ENCODE results near the gene SALL3.
"Not testable (repeated sequence)": the region's sequence is repeated elsewhere in the genome, so short reads cannot be mapped to it uniquely, and the experiment has no call there.

Gene SALL3

DNA sequence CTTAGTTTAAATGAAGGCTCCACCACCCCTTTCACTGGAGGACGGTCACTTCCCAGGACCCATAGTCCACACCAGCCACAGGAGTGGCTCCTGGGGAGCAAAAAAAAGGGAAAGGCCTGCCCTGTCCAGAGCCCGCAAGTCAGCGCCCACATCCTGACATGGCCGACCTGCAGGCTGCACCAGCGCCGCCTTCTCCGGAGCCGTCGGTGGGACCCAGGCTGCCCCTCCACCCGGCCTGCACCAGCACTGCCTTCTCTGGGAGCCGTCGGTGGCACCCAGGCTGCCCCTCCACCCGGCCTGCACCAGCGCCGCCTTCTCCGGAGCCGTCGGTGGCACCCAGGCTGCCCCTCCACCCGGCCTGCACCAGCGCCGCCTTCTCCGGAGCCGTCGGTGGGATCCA, 14.9 kb upstream of the SALL3 start:
- H3K4me3 ChIP-seq (ENCODE audit: low read depth, low read length); H3K9ac ChIP-seq (ENCODE audit: low read depth, low read length); H3K4me1 ChIP-seq (ENCODE audit: control insufficient read depth, insufficient read depth, low read length); H3K27ac ChIP-seq (ENCODE audit: low read depth, low read length); H3K36me3 ChIP-seq (ENCODE audit: control insufficient read depth, insufficient read depth, low read length): not testable (repeated sequence)
- Histone ChIP-seq H3K9me3 (ENCODE audit: control insufficient read depth, insufficient read depth, low read length) (peaks cover 14% of the 10 kb centered on the region), H3K27me3 (ENCODE audit: control insufficient read depth, insufficient read depth, low read length) (peaks cover 12% of the 10 kb centered on the region; the same call in 1 of the 2 replicates)

DNA sequence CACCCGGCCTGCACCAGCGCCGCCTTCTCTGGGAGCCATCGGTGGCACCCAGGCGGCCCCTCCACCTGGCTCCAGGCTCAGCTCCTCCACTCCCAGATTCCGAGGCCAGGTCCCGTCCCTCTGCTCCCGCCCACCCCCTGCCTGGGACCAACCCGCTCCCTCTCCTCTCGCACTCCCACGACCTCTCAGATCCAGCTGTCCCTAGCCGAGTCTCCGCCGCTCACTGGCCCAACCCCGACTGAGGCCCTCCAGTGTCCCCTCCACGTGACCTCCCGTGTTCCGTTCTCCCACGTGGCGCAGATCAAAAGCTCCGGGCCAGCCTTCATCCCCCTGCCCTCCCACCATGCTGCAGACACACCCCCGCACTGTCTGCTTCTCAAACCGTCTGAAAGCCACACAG, 14.4 kb upstream of the SALL3 start:
- Histone ChIP-seq H3K36me3 (ENCODE audit: control insufficient read depth, insufficient read depth, low read length) (no peaks in the 10 kb centered on the region), H3K4me1 (ENCODE audit: control insufficient read depth, insufficient read depth, low read length) (no peaks in the 10 kb centered on the region), H3K27ac (ENCODE audit: low read depth, low read length) (no peak overlapping the region), H3K9me3 (ENCODE audit: control insufficient read depth, insufficient read depth, low read length) (peaks cover 14% of the 10 kb centered on the region), H3K4me3 (ENCODE audit: low read depth, low read length) (no peak overlapping the region), H3K9ac (ENCODE audit: low read depth, low read length) (no peak overlapping the region), H3K27me3 (ENCODE audit: control insufficient read depth, insufficient read depth, low read length) (peaks cover 17% of the 10 kb centered on the region)

GRCh38 chr18:78965917-78966792, 13.5 kb upstream of the SALL3 start:
- Histone ChIP-seq H3K9ac (ENCODE audit: low read depth, low read length) (no peak overlapping the region), H3K36me3 (ENCODE audit: control insufficient read depth, insufficient read depth, low read length) (no peaks in the 10 kb centered on the region), H3K27ac (ENCODE audit: low read depth, low read length) (no peak overlapping the region), H3K4me1 (ENCODE audit: control insufficient read depth, insufficient read depth, low read length) (no peaks in the 10 kb centered on the region), H3K9me3 (ENCODE audit: control insufficient read depth, insufficient read depth, low read length) (peaks cover 14% of the 10 kb centered on the region), H3K27me3 (ENCODE audit: control insufficient read depth, insufficient read depth, low read length) (peaks cover 26% of the 10 kb centered on the region), H3K4me3 (ENCODE audit: low read depth, low read length) (no peak overlapping the region)

GRCh38 chr18:78966793-78967106, 12.9 kb upstream of the SALL3 start:
- no peak overlapping the region for H3K27ac ChIP-seq (ENCODE audit: low read depth, low read length)
- no peak overlapping the region for H3K9ac ChIP-seq (ENCODE audit: low read depth, low read length)
- H3K36me3 ChIP-seq (ENCODE audit: control insufficient read depth, insufficient read depth, low read length), result no peaks in the 10 kb centered on the region
- no peak overlapping the region for H3K4me3 ChIP-seq (ENCODE audit: low read depth, low read length)
- H3K4me1 ChIP-seq (ENCODE audit: control insufficient read depth, insufficient read depth, low read length), result no peaks in the 10 kb centered on the region
- H3K27me3 ChIP-seq (ENCODE audit: control insufficient read depth, insufficient read depth, low read length), result peaks cover 32% of the 10 kb centered on the region
- H3K9me3 ChIP-seq (ENCODE audit: control insufficient read depth, insufficient read depth, low read length), result peaks cover 14% of the 10 kb centered on the region

- Histone ChIP-seq H3K4me3 (ENCODE audit: low read depth, low read length) (no peak overlapping the region), H3K27me3 (ENCODE audit: control insufficient read depth, insufficient read depth, low read length) (peaks cover 42% of the 10 kb centered on the region), H3K36me3 (ENCODE audit: control insufficient read depth, insufficient read depth, low read length) (no peaks in the 10 kb centered on the region), H3K4me1 (ENCODE audit: control insufficient read depth, insufficient read depth, low read length) (peaks cover 4% of the 10 kb centered on the region; the same call in 1 of the 2 replicates), H3K9ac (ENCODE audit: low read depth, low read length) (no peak overlapping the region), H3K27ac (ENCODE audit: low read depth, low read length) (no peak overlapping the region), H3K9me3 (ENCODE audit: control insufficient read depth, insufficient read depth, low read length) (peaks cover 7% of the 10 kb centered on the region)
These were observed 11.9 kb upstream of the SALL3 start for GRCh38 chr18:78967692-78968091.

- no peaks in the 10 kb centered on the region for H3K9me3 ChIP-seq (ENCODE audit: control insufficient read depth, insufficient read depth, low read length)
- H3K27me3 ChIP-seq (ENCODE audit: control insufficient read depth, insufficient read depth, low read length), result peaks cover 62% of the 10 kb centered on the region
- H3K4me1 ChIP-seq (ENCODE audit: control insufficient read depth, insufficient read depth, low read length), result peaks cover 8% of the 10 kb centered on the region; the same call in 1 of the 2 replicates
- H3K27ac ChIP-seq (ENCODE audit: low read depth, low read length), result no peak overlapping the region
- H3K4me3 ChIP-seq (ENCODE audit: low read depth, low read length), result no peak overlapping the region
- H3K9ac ChIP-seq (ENCODE audit: low read depth, low read length), result no peak overlapping the region
- no peaks in the 10 kb centered on the region for H3K36me3 ChIP-seq (ENCODE audit: control insufficient read depth, insufficient read depth, low read length)
These were observed 9.9 kb upstream of the SALL3 start for GRCh38 chr18:78969574-78970315.

GRCh38 chr18:78970774-78971333, 8.8 kb upstream of the SALL3 start:
- Histone ChIP-seq H3K9me3 (ENCODE audit: control insufficient read depth, insufficient read depth, low read length) (no peaks in the 10 kb centered on the region), H3K27ac (ENCODE audit: low read depth, low read length) (no peak overlapping the region), H3K9ac (ENCODE audit: low read depth, low read length) (no peak overlapping the region), H3K27me3 (ENCODE audit: control insufficient read depth, insufficient read depth, low read length) (peaks cover 73% of the 10 kb centered on the region), H3K36me3 (ENCODE audit: control insufficient read depth, insufficient read depth, low read length) (no peaks in the 10 kb centered on the region), H3K4me3 (ENCODE audit: low read depth, low read length) (no peak overlapping the region), H3K4me1 (ENCODE audit: control insufficient read depth, insufficient read depth, low read length) (peaks cover 19% of the 10 kb centered on the region; the same call in 1 of the 2 replicates)

DNA sequence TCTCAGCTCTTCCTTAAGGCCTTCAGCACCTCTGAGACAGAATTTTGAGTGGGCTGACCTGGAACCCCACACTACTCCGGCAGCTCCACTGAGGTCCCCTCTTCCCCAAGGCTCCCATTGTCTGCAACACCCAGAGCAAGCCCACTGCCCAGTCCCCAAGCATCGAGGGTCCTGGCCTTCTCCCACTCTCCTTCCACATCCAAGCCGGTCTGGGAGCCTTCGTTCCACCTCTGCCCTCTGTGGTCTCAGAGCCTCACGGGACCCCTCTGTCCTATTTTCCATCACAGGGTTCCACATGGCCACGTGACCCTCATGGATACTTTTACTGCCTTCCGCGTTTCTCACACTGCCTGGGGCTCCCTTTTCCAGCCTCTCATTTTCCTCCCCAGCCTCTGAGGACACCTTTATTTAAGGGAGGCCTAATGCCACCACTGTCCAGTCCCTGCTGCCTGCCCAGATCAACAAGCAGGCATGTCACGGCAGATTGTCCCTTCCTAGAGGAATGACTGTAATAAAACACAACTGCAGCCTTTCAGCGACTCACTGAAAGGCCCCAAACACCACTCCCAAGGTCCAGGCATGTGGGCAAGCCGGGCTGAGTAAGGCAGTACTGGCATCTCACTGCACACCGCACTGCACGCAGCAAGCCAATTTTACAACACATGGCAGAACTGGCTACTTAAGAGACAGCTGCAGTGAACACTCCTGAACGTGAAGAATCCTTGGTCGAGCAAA, 7.9 kb upstream of the SALL3 start:
- Histone ChIP-seq H3K36me3 (ENCODE audit: control insufficient read depth, insufficient read depth, low read length) (no peaks in the 10 kb centered on the region), H3K9me3 (ENCODE audit: control insufficient read depth, insufficient read depth, low read length) (no peaks in the 10 kb centered on the region; the same call in 1 of the 2 replicates), H3K4me1 (ENCODE audit: control insufficient read depth, insufficient read depth, low read length) (peaks cover 28% of the 10 kb centered on the region), H3K9ac (ENCODE audit: low read depth, low read length) (no peak overlapping the region), H3K27ac (ENCODE audit: low read depth, low read length) (no peak overlapping the region), H3K4me3 (ENCODE audit: low read depth, low read length) (no peak overlapping the region), H3K27me3 (ENCODE audit: control insufficient read depth, insufficient read depth, low read length) (peaks cover 81% of the 10 kb centered on the region)

DNA sequence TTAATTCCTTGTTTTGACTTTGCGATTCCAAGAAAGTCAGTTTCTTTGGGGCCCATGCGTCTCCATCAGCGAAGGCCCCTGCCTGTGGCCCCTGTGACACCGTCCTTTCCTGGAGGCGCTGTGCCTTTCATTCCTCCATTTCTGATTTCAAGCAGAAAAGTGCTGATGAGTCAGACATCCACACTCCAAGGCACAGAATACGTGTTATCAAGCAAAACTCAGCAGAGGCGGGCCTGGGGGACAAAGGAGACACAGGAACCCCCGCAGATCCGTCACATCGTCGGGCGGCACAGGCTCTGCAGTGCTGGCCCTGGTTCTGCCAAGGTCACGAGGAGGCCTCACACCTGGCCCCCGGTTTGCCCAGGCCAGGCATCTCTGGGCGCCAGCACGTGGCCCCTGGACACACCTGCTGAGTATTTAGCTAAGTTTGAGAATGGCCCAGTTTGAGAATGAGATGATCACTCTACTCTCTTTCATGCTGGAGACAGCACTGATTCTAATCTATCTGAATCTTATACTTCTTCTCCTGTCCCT, 7.2 kb upstream of the SALL3 start:
- H3K9me3 ChIP-seq (ENCODE audit: control insufficient read depth, insufficient read depth, low read length), result no peaks in the 10 kb centered on the region; the same call in 1 of the 2 replicates
- no peak overlapping the region for H3K4me3 ChIP-seq (ENCODE audit: low read depth, low read length)

GRCh38 chr18:78972930-78973331, 6.7 kb upstream of the SALL3 start:
- no peak overlapping the region for H3K9ac ChIP-seq (ENCODE audit: low read depth, low read length)
- peak overlapping the region; percentile 53; the same call in 1 of the 2 replicates for H3K4me3 ChIP-seq (ENCODE audit: low read depth, low read length)
- no peaks in the 10 kb centered on the region; the same call in 1 of the 2 replicates for H3K9me3 ChIP-seq (ENCODE audit: control insufficient read depth, insufficient read depth, low read length)
- no peaks in the 10 kb centered on the region for H3K36me3 ChIP-seq (ENCODE audit: control insufficient read depth, insufficient read depth, low read length)
- H3K4me1 ChIP-seq (ENCODE audit: control insufficient read depth, insufficient read depth, low read length), result peaks cover 39% of the 10 kb centered on the region
- no peak overlapping the region for H3K27ac ChIP-seq (ENCODE audit: low read depth, low read length)
- peaks cover 94% of the 10 kb centered on the region for H3K27me3 ChIP-seq (ENCODE audit: control insufficient read depth, insufficient read depth, low read length)

More for the DNA sequence above, 7.2 kb upstream of the SALL3 start:
- Histone ChIP-seq H3K27ac (ENCODE audit: low read depth, low read length) (no peak overlapping the region), H3K9ac (ENCODE audit: low read depth, low read length) (no peak overlapping the region), H3K36me3 (ENCODE audit: control insufficient read depth, insufficient read depth, low read length) (no peaks in the 10 kb centered on the region), H3K27me3 (ENCODE audit: control insufficient read depth, insufficient read depth, low read length) (peaks cover 89% of the 10 kb centered on the region), H3K4me1 (ENCODE audit: control insufficient read depth, insufficient read depth, low read length) (peaks cover 35% of the 10 kb centered on the region)

Measured in HUES48 (cell line).